Activated naive CD4-positive, alpha-beta T cell treated with anti-CD3 and anti-CD28 coated beads, Interleukin-2, amount 50 U/mL, for 24 hours (primary cell): Measurements from ENCODE around the gene ATP6V0B.
A peak's percentile ranks its signal among the peaks of the same experiment; 100 is the strongest.

Experiments used
- H3K27ac Mint-ChIP-seq: one replicate; pipeline ENCODE4 v1.8.0; 2021; ENCODE audit warnings: mild to moderate bottlenecking, mixed read lengths
- H3K27me3 Mint-ChIP-seq: one replicate; pipeline ENCODE4 v1.8.0; 2021; ENCODE audit warnings: mixed read lengths
- H3K36me3 Mint-ChIP-seq: one replicate; pipeline ENCODE4 v1.8.0; 2021; ENCODE audit warnings: mixed read lengths
- H3K4me1 Mint-ChIP-seq: one replicate; pipeline ENCODE4 v1.8.0; 2021; ENCODE audit warnings: mixed read lengths
- H3K4me3 Mint-ChIP-seq: one replicate; pipeline ENCODE4 v1.8.0; 2021; ENCODE audit warnings: mild to moderate bottlenecking, mixed read lengths
- H3K9me3 Mint-ChIP-seq: one replicate; pipeline ENCODE4 v1.8.0; 2021; ENCODE audit warnings: mixed read lengths

Gene ATP6V0B

DNA sequence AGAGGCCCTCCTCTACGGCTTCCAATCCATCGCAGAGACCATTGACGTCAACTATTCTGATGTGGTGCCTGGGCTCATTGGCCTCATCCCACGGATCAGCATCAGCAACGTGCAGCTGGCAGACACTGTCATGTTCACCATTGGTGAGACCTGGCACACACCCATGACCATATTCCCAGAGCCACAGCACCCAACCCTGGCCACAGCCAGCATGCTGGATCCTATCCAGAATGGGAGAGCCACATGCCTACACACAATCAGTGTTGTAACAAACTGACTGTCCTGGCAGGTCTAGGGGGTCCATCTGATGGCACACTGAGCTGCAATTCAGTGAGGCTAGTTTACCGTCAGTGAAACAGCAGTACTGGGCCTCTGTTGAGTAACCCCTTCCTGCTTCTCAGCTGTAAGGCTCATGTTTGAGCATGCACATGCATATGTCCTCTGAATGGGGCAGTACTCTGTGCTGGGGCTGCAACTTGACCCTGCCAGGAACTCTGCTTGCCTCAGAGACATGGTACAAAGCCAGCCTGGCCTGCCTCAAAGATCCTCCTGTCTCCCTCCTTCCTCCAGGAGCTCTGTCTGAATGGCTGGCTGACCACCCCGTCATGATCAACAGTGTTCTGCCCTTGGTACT, 17.2 kb upstream of the ATP6V0B start:
- Mint-ChIP-seq H3K27me3 (no peaks in the 10 kb centered on the region), H3K4me3 (no peak overlapping the region), H3K4me1 (no peaks in the 10 kb centered on the region), H3K36me3 (peaks cover 14% of the 10 kb centered on the region), H3K9me3 (no peaks in the 10 kb centered on the region), H3K27ac (no peak overlapping the region)

- no peak overlapping the region for H3K27ac Mint-ChIP-seq
- no peaks in the 10 kb centered on the region for H3K27me3 Mint-ChIP-seq
- H3K4me1 Mint-ChIP-seq, result no peaks in the 10 kb centered on the region
- H3K4me3 Mint-ChIP-seq, result no peak overlapping the region
- H3K9me3 Mint-ChIP-seq, result no peaks in the 10 kb centered on the region
- peaks cover 14% of the 10 kb centered on the region for H3K36me3 Mint-ChIP-seq
These were observed 16.2 kb upstream of the ATP6V0B start for GRCh38 chr1:43958351-43959255.

- Mint-ChIP-seq H3K27ac (no peak overlapping the region), H3K36me3 (peaks cover 14% of the 10 kb centered on the region), H3K4me1 (no peaks in the 10 kb centered on the region), H3K9me3 (no peaks in the 10 kb centered on the region), H3K4me3 (no peak overlapping the region), H3K27me3 (no peaks in the 10 kb centered on the region)
These were observed 14.0 kb upstream of the ATP6V0B start for GRCh38 chr1:43960798-43961197.

DNA sequence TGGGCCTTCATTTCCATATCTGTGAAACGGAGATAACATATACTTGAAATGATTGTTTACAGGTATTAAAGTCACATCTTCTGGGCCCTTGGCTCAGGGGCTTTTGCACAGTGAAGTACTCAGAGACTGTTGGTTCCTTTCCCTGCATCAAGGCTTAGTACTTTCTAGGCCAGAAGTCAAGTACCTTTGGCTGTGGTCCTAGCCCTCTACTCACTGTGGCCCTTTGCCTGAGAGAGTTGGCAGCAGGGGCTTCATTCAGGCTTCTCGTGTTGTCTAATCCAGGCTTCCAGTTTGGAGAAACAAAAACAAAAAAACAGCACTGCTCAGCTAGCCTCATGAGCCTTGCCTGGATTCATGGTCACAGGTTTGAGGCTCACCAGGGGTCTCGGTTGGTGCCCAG, 13.1 kb upstream of the ATP6V0B start:
- no peaks in the 10 kb centered on the region for H3K4me1 Mint-ChIP-seq
- H3K27me3 Mint-ChIP-seq, result no peaks in the 10 kb centered on the region
- H3K9me3 Mint-ChIP-seq, result no peaks in the 10 kb centered on the region
- no peak overlapping the region for H3K4me3 Mint-ChIP-seq
- no peak overlapping the region for H3K27ac Mint-ChIP-seq
- peaks cover 14% of the 10 kb centered on the region for H3K36me3 Mint-ChIP-seq

GRCh38 chr1:43962324-43962723, 12.4 kb upstream of the ATP6V0B start:
- Mint-ChIP-seq H3K36me3 (peaks cover 14% of the 10 kb centered on the region), H3K9me3 (no peaks in the 10 kb centered on the region), H3K27ac (no peak overlapping the region), H3K4me1 (no peaks in the 10 kb centered on the region), H3K27me3 (no peaks in the 10 kb centered on the region), H3K4me3 (no peak overlapping the region)

GRCh38 chr1:43963006-43963405, 11.8 kb upstream of the ATP6V0B start:
- no peak overlapping the region for H3K27ac Mint-ChIP-seq
- peaks cover 12% of the 10 kb centered on the region for H3K36me3 Mint-ChIP-seq
- H3K27me3 Mint-ChIP-seq, result no peaks in the 10 kb centered on the region

GRCh38 chr1:43963890-43964289, 10.9 kb upstream of the ATP6V0B start:
- H3K27me3 Mint-ChIP-seq, result no peaks in the 10 kb centered on the region
- H3K4me1 Mint-ChIP-seq, result no peaks in the 10 kb centered on the region
- no peak overlapping the region for H3K27ac Mint-ChIP-seq
- peaks cover 8% of the 10 kb centered on the region for H3K36me3 Mint-ChIP-seq
- no peak overlapping the region for H3K4me3 Mint-ChIP-seq
- H3K9me3 Mint-ChIP-seq, result no peaks in the 10 kb centered on the region

More at GRCh38 chr1:43963006-43963405, 11.8 kb upstream of the ATP6V0B start:
- no peaks in the 10 kb centered on the region for H3K9me3 Mint-ChIP-seq
- no peaks in the 10 kb centered on the region for H3K4me1 Mint-ChIP-seq
- H3K4me3 Mint-ChIP-seq, result no peak overlapping the region

DNA sequence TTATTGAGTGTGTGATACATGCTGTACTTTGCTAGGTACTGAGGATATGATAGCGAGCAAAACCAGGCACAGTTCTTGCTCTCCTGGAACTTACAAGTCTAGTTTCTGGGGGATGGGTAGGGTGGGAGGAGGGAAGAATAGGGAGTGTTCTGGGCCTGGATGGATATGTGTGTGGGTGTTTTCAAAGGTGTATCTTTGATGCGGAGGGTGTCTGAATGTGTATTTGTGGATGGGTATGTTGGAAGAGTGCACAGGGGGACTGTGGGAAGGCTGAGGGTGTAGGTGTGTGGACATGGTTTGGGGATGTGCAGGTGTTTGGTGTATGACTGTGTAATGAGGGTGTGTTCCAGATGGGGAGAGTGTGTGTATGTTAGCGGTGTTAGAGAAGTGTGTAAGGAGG, 9.4 kb upstream of the ATP6V0B start:
- Mint-ChIP-seq H3K4me1 (peaks cover 11% of the 10 kb centered on the region), H3K27me3 (no peaks in the 10 kb centered on the region), H3K36me3 (peaks cover 8% of the 10 kb centered on the region), H3K4me3 (no peak overlapping the region), H3K27ac (no peak overlapping the region), H3K9me3 (no peaks in the 10 kb centered on the region)

- Mint-ChIP-seq H3K27ac (no peak overlapping the region), H3K36me3 (peaks cover 7% of the 10 kb centered on the region), H3K4me1 (peaks cover 23% of the 10 kb centered on the region), H3K9me3 (no peaks in the 10 kb centered on the region), H3K4me3 (no peak overlapping the region), H3K27me3 (no peaks in the 10 kb centered on the region)
These were observed 6.3 kb upstream of the ATP6V0B start for GRCh38 chr1:43968348-43968948.

DNA sequence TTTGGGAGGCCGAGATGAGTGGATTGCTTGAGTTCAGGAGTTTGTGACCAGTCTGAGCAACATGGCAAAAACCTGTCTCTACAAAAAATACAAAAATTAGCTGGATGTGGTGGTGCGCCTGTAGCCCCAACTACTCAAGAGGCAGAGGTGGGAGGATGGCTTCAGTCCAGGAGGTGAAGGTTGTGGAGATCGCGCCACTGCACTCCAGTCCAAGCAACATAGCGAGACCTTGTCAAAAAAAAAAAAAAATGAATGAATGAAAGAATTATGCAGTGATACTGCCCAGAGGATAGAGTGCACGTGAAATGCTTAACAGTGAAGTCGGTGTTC, 5.4 kb upstream of the ATP6V0B start:
- Mint-ChIP-seq H3K36me3 (peaks cover 9% of the 10 kb centered on the region), H3K9me3 (no peaks in the 10 kb centered on the region), H3K4me3 (peak overlapping the region; percentile 97), H3K27ac (peak overlapping the region; percentile 96), H3K27me3 (no peaks in the 10 kb centered on the region), H3K4me1 (peaks cover 32% of the 10 kb centered on the region)

DNA sequence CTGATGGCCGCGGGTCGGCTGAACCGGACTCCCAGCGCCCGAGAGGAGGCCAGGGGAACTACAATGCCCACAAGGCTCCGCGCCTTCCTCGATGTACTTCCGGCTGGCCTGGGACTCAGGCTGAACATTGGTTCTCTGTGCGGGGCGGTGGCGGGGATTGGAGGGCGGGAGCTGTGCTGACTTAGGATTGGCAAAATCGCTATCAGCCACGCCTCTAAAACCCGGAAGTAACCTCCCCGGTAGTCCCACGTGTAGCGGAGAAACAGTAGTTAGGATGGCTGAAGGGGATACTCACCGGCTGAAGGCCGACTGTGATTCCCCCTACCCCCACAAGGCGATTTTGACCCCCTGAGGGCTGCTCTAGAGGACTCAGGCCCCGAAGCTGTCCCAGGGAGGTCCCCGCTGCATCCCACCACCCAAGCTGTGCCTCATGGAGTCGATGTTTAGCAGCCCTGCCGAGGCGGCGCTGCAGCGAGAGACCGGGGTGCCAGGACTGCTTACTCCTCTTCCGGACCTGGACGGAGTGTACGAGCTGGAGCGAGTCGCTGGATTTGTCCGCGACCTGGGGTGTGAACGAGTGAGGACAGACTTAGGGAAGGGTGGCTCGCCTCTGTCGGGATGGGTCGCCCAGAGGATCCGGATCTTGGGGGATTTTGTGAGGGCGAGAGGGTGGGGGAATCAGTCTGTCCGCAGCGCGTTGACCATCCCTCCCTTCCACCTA, 4.9 kb upstream of the ATP6V0B start, which contains the start of gene DPH2:
Gene DPH2 (plus strand): TSS at position 265 of the 721 bp plus-strand sequence. CDS start 166 bp downstream, at position 431.
- peak within 1 kb of the TSS; percentile 97 for H3K4me3 Mint-ChIP-seq

DNA sequence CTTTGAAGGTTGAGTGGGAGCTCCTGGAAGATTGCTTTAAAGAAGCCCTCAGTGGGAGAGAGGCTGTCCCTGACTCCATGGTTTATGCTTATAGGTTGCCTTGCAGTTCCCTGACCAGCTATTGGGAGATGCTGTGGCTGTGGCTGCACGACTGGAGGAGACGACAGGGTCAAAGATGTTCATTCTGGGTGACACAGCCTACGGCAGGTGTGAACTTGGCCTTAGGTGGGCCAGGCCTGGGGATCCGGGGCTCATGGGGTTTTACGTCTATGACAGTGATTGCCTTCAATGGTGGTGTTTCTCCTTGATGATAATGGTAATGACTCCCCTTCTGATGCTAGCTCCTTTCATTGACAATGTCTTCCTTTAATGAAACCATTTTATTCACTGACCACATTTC, 4.3 kb upstream of the ATP6V0B start:
- H3K4me1 Mint-ChIP-seq, result peaks cover 32% of the 10 kb centered on the region
- H3K27me3 Mint-ChIP-seq, result no peaks in the 10 kb centered on the region
- no peaks in the 10 kb centered on the region for H3K9me3 Mint-ChIP-seq
- peak overlapping the region; percentile 97 for H3K4me3 Mint-ChIP-seq
- peaks cover 9% of the 10 kb centered on the region for H3K36me3 Mint-ChIP-seq
- H3K27ac Mint-ChIP-seq, result peak overlapping the region; percentile 96

More for the DNA sequence above, 4.9 kb upstream of the ATP6V0B start, which contains the start of gene DPH2:
- H3K27me3 Mint-ChIP-seq, result no peaks in the 10 kb centered on the region
- peaks cover 32% of the 10 kb centered on the region for H3K4me1 Mint-ChIP-seq
- no peaks in the 10 kb centered on the region for H3K9me3 Mint-ChIP-seq
- H3K36me3 Mint-ChIP-seq, result peaks cover 9% of the 10 kb centered on the region
- peak within 1 kb of the TSS; percentile 96 for H3K27ac Mint-ChIP-seq

DNA sequence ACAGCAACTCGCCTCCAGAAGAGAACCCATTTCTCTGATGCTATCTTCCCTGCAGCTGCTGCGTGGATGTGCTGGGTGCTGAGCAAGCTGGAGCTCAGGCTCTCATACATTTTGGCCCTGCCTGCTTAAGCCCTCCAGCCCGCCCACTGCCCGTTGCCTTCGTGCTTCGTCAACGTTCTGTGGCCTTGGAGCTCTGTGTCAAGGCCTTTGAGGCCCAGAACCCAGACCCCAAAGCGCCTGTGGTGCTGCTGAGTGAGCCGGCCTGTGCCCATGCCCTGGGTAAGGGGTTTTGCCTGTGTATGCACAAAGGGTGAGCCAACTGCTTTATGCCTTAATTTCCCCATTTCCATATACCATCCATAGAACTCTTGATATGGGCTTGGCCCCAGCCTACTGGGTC, 3.8 kb upstream of the ATP6V0B start:
- no peaks in the 10 kb centered on the region for H3K27me3 Mint-ChIP-seq
- peak overlapping the region; percentile 96 for H3K27ac Mint-ChIP-seq
- H3K9me3 Mint-ChIP-seq, result no peaks in the 10 kb centered on the region
- peaks cover 35% of the 10 kb centered on the region for H3K4me1 Mint-ChIP-seq
- H3K4me3 Mint-ChIP-seq, result peak overlapping the region; percentile 97
- H3K36me3 Mint-ChIP-seq, result peaks cover 9% of the 10 kb centered on the region

DNA sequence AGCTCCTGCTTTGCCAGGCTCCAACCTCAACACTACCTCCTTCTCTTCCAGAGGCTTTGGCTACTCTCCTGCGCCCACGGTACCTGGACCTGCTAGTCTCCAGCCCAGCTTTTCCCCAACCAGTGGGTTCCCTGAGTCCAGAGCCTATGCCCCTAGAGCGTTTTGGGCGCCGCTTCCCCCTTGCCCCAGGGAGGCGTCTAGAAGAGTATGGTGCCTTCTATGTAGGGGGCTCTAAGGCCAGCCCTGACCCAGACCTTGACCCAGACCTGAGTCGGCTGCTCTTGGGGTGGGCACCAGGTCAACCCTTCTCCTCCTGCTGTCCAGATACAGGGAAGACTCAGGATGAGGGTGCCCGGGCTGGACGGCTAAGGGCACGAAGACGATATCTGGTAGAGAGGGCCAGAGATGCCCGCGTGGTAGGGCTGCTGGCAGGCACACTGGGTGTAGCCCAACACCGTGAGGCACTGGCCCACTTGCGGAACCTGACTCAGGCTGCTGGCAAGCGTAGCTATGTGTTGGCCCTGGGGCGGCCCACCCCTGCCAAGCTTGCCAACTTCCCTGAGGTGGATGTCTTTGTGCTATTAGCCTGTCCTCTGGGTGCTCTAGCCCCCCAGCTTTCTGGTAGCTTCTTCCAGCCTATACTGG, 3.3 kb upstream of the ATP6V0B start:
- H3K27ac Mint-ChIP-seq, result no peak overlapping the region
- H3K36me3 Mint-ChIP-seq, result peaks cover 9% of the 10 kb centered on the region
- peak overlapping the region; percentile 97 for H3K4me3 Mint-ChIP-seq
- no peaks in the 10 kb centered on the region for H3K27me3 Mint-ChIP-seq
- H3K4me1 Mint-ChIP-seq, result peaks cover 40% of the 10 kb centered on the region
- no peaks in the 10 kb centered on the region for H3K9me3 Mint-ChIP-seq

- H3K27ac Mint-ChIP-seq, result peak overlapping the region; percentile 91
- H3K9me3 Mint-ChIP-seq, result no peaks in the 10 kb centered on the region
- peaks cover 63% of the 10 kb centered on the region for H3K4me1 Mint-ChIP-seq
- peak overlapping the region; percentile 92 for H3K4me3 Mint-ChIP-seq
- H3K36me3 Mint-ChIP-seq, result peaks cover 26% of the 10 kb centered on the region
- no peaks in the 10 kb centered on the region for H3K27me3 Mint-ChIP-seq
These were observed 748 bp upstream of the ATP6V0B start for GRCh38 chr1:43973981-43974442.
